ENCODE data around the gene USO1. TPM values are rescaled to one million over a fixed set of nuclear protein-coding genes. Genes with fewer than 3 reads are reported as not detected.

USO1 gene
- total and polyA plus RNA-seq, 12 donors = 27.4 to 109 (median 69.8) TPM

DNA sequence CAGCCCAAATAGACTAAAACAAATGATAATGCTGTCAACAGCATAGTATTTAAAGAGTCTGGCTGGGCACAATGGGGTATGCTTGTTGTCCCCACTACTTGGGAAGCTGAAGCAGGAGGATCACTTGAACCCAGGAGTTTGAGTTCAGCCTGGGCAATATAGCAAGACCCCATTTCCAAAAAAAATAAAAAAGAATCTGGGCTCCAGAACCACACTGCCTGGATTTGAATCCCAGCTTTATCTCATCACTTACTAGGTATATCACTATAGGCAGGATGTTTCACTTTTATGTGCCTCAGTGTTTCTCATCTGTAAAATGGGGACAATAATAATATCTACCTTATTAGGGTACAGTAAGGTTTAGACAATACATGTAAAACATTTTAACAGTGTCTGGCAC is 45.9 kb upstream of the USO1 start:
- no peaks in the 10 kb centered on the region for H3K36me3 ChIP-seq (replicated peaks in 1 of 2)
- intact Hi-C loops (cut with DNase I) = loop anchor here (5.0 to 10.0 kb wide), 2 partner anchors 39 to 46 kb away; partner anchors contain the start of gene USO1 (in 1 of the 2)
- DNase-seq = no peak
- peaks cover 7 to 8% of the 10 kb centered on the region in 2 donors for H3K4me1 ChIP-seq (replicated peaks in 1 of 2)
- H3K27ac ChIP-seq = no peak overlapping the region
- no peak overlapping the region for H3K4me3 ChIP-seq
- no peaks in the 10 kb centered on the region for H3K9me3 ChIP-seq (replicated peaks in 1 of 3)
- TF ChIP-seq POLR2A (IDR thresholded peaks at IDR 0.05) = no peak
- TF ChIP-seq CTCF (IDR thresholded peaks at IDR 0.05) = no peak
- H3K27me3 ChIP-seq = no peaks in the 10 kb centered on the region

- no peak for TF ChIP-seq POLR2A (IDR thresholded peaks at IDR 0.05)
- TF ChIP-seq CTCF (IDR thresholded peaks at IDR 0.05) = no peak
- intact Hi-C loops (cut with DNase I) = loop anchor here (5.0 to 10.0 kb wide), 2 partner anchors 38 to 46 kb away; partner anchors contain the start of gene USO1 (in 1 of the 2)
- no peak overlapping the region for H3K4me3 ChIP-seq
- no peaks in the 10 kb centered on the region for H3K27me3 ChIP-seq
- no peaks in the 10 kb centered on the region for H3K36me3 ChIP-seq (replicated peaks in 1 of 2)
- DNase-seq = no peak
- H3K27ac ChIP-seq = no peak overlapping the region
- H3K9me3 ChIP-seq (replicated peaks in 1 of 3) = no peaks in the 10 kb centered on the region
- peaks cover 3 to 4% of the 10 kb centered on the region in 2 donors for H3K4me1 ChIP-seq (replicated peaks in 1 of 2)
Measured at GRCh38 chr4:75678965-75679364, 45.4 kb upstream of the USO1 start.

GRCh38 chr4:75679876-75680575 is 44.4 kb upstream of the USO1 start:
- no peak for TF ChIP-seq CTCF (IDR thresholded peaks at IDR 0.05)
- TF ChIP-seq POLR2A (IDR thresholded peaks at IDR 0.05) = no peak
- WGBS, 4 donors = 78 to 81% (median 81%) methylated on average over 3 of the region's 3 CpGs
- intact Hi-C loops (cut with DNase I) = loop anchor here (5.0 to 10.0 kb wide), 2 partner anchors 37 to 45 kb away; partner anchors contain the start of gene USO1 (in 1 of the 2)
- H3K9me3 ChIP-seq (replicated peaks in 1 of 3) = no peaks in the 10 kb centered on the region
- no peak overlapping the region for H3K27ac ChIP-seq
- H3K4me3 ChIP-seq = no peak overlapping the region
- no peaks in the 10 kb centered on the region for H3K27me3 ChIP-seq
- H3K36me3 ChIP-seq (replicated peaks in 1 of 2) = no peaks in the 10 kb centered on the region
- no peaks in the 10 kb centered on the region for H3K4me1 ChIP-seq (replicated peaks in 1 of 2)
- no peak for DNase-seq

- no peak for DNase-seq
- WGBS, 4 donors = 92 to 98% (median 97%) methylated on average over 6 of the region's 6 CpGs
- H3K27me3 ChIP-seq = no peaks in the 10 kb centered on the region
- H3K9me3 ChIP-seq (replicated peaks in 1 of 3) = no peaks in the 10 kb centered on the region
- H3K36me3 ChIP-seq (replicated peaks in 1 of 2) = no peaks in the 10 kb centered on the region
- no peak overlapping the region for H3K4me3 ChIP-seq
- no peaks in the 10 kb centered on the region for H3K4me1 ChIP-seq (replicated peaks in 1 of 2)
- intact Hi-C loops (cut with DNase I) = no loop called here
- H3K27ac ChIP-seq = no peak overlapping the region
- no peak for TF ChIP-seq POLR2A (IDR thresholded peaks at IDR 0.05)
- TF ChIP-seq CTCF (IDR thresholded peaks at IDR 0.05) = no peak
Measured at GRCh38 chr4:75683482-75684155, 40.8 kb upstream of the USO1 start.

Data from adrenal gland (tissue), 12 donors.